ENCODE measurements around the gene ABCG1. TPM values are rescaled to one million over a fixed set of nuclear protein-coding genes. Genes with fewer than 3 reads are reported as not detected.

ABCG1 gene
- total RNA-seq, 4 donors from 2014 or later, result 16.1 to 25.9 (median 20.0) TPM

DNA sequence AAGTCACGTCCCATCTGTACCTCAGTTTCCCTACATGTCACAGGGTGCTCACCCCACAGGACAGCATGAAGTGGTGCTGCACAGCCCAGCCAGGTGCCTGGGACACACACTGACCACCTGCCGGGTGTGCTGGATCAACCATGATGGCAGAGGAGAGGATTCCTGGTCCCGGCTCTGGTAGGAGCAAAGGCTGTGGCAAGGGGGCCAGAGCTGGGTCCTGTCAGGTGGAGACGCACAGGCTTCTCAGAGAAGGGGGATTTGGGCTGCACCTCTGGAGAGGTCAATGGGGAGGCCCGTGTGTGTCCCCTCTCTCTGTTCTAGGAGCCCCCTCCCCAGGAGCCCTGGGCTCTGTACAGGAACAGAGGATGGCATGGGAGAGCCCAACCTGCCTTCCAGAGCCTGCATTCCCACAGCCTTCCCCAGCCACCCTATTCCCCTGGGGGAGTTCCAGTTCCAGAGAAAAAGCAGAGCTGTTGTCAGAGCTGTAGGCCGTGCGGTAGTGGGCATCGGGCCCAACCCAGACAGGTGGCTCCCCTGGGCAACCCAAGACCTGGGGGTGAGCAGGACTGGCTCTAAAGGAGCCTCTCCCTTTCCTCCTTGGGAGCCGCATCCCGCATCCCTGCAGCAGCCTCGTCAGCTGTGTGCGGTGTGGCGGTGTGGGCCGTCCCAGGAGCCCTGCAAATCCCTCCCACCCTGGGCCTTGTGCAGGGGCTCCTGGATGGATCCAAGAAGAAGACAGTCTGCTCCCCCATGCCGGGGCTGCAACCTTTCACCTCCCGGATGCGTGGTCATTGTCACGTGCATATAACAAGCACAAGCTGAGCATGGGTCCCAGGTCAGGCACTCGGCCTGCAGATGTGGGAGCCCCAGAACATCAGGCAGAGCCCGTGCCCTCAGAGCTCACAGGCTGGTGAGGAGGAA, 99.1 kb downstream of the ABCG1 start:
- Histone ChIP-seq H3K9me3 (no peaks in the 10 kb centered on the region), H3K4me1 (peaks cover 0 to 4% (median 2%) of the 10 kb centered on the region in 4 donors), H3K27me3 (peaks cover 0 to 38% (median 0%) of the 10 kb centered on the region in 4 donors), H3K4me3 (no peak overlapping the region), H3K36me3 (no peaks in the 10 kb centered on the region), H3K27ac (replicated peaks in 1 of 4) (no peak overlapping the region)
- 89% methylated on average over 11 of the region's 20 CpGs for WGBS
- no peak for TF ChIP-seq POLR2AphosphoS5 (IDR thresholded peaks at IDR 0.05)
- TF ChIP-seq POLR2A (IDR thresholded peaks at IDR 0.05; ENCODE audit: low read depth), result no peak
- TF ChIP-seq, protein P1, sequence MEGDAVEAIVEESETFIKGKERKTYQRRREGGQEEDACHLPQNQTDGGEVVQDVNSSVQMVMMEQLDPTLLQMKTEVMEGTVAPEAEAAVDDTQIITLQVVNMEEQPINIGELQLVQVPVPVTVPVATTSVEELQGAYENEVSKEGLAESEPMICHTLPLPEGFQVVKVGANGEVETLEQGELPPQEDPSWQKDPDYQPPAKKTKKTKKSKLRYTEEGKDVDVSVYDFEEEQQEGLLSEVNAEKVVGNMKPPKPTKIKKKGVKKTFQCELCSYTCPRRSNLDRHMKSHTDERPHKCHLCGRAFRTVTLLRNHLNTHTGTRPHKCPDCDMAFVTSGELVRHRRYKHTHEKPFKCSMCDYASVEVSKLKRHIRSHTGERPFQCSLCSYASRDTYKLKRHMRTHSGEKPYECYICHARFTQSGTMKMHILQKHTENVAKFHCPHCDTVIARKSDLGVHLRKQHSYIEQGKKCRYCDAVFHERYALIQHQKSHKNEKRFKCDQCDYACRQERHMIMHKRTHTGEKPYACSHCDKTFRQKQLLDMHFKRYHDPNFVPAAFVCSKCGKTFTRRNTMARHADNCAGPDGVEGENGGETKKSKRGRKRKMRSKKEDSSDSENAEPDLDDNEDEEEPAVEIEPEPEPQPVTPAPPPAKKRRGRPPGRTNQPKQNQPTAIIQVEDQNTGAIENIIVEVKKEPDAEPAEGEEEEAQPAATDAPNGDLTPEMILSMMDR (IDR thresholded peaks at IDR 0.05), result no peak
- TF ChIP-seq EP300 (IDR thresholded peaks at IDR 0.05), result no peak
- DNase-seq (ENCODE audit: extremely low spot score), result no peak
- intact Hi-C loops (cut with DNase I), result no loop called here

DNA sequence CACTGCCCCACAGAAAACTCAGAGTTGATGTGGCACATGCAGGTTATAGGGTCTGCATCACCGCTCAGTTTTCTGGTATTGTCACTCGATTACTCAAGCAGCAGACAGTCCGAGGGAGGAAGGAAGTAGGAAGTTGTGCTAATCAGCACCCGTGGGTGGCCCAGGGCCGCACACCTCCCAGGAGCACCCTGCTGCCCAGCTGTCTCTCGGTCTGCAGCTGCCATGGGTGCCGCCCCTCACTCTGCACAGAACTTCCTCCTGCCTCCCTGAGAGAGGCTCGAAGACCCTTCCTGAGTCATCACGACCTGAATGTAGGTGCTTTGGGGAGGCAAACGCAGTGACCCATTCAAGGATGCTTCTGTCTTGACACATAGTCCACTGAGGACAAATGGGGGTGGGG, 100.4 kb downstream of the ABCG1 start:
- intact Hi-C loops (cut with DNase I), result no loop called here
- Histone ChIP-seq H3K27me3 (peaks cover 0 to 36% (median 0%) of the 10 kb centered on the region in 4 donors), H3K36me3 (no peaks in the 10 kb centered on the region), H3K9me3 (no peaks in the 10 kb centered on the region), H3K4me1 (no peaks in the 10 kb centered on the region), H3K27ac (replicated peaks in 1 of 4) (no peak overlapping the region), H3K4me3 (no peak overlapping the region)
- WGBS, result 74% methylated on average over 10 of the region's 10 CpGs
- DNase-seq (ENCODE audit: extremely low spot score), result no peak
- TF ChIP-seq POLR2AphosphoS5 (IDR thresholded peaks at IDR 0.05) (no peak), EP300 (IDR thresholded peaks at IDR 0.05) (no peak), POLR2A (IDR thresholded peaks at IDR 0.05; ENCODE audit: low read depth) (no peak)
- TF ChIP-seq, protein P1 (IDR thresholded peaks at IDR 0.05), result no peak

DNA sequence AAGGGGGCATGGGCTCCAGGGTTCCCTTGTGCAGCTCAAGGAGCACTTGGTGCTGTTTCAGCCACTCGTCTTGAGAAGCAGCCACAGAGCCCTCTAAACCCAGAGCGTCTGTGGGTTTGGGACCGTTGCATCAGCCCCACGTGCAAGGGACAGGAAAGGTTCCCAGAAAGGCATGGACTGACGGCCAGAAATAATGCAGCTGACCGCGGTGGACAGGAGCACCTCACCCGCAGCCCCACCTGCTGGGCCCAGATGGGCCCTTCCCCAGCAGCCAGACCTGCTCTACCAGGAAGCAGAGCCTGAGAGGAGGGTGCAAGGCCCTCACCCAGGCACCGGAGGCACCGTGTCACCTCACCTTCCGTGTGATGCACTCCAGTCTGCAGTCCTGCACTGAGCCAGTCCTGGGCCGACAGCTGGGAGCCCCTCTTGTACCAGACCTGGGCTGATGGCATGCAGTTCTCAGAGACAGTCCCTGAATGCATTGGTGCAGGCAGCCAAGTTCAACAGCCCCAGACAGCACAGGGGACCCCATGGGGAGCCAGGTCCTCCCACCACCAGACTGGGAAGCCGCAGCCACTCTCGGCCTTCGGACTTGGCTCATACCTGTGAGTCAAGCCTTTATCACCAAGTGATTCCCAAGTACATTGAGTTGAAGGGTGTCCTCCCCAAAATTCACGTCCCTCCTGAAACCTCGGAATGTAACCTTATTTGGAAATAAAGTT, 101.1 kb downstream of the ABCG1 start:
- no peak for TF ChIP-seq POLR2A (IDR thresholded peaks at IDR 0.05; ENCODE audit: low read depth)
- DNase-seq (ENCODE audit: extremely low spot score), result no peak
- no peaks in the 10 kb centered on the region for H3K9me3 ChIP-seq
- intact Hi-C loops (cut with DNase I), result no loop called here
- H3K27ac ChIP-seq (replicated peaks in 1 of 4), result no peak overlapping the region
- no peaks in the 10 kb centered on the region for H3K36me3 ChIP-seq
- H3K27me3 ChIP-seq, result peaks cover 0 to 36% (median 0%) of the 10 kb centered on the region in 4 donors
- 69% methylated on average over 10 of the region's 17 CpGs for WGBS
- no peak overlapping the region for H3K4me3 ChIP-seq
- no peaks in the 10 kb centered on the region for H3K4me1 ChIP-seq

DNA sequence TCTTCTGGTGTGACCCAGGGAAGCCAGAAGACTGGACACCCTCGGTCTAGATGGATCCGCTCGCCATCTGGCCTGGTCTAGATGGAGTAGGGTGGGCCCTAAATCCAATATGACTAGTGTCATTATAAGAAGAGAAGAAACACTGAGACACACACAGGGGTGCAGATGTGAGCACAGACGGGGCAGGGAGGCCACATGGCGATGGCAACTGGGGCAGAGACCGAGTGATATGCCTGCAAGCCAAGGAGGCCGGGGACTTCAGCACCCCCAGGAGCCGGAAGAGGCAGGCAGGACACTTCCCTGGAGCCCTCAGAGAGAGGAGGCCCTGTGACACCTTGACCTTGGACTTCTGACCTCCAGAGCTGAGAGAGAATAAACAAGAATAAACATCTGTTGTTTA, 101.9 kb downstream of the ABCG1 start:
- no peak overlapping the region for H3K4me3 ChIP-seq
- 98% methylated on average over 8 of the region's 8 CpGs for WGBS
- TF ChIP-seq, protein P1 (IDR thresholded peaks at IDR 0.05), result no peak
- no peak for TF ChIP-seq POLR2AphosphoS5 (IDR thresholded peaks at IDR 0.05)
- TF ChIP-seq POLR2A (IDR thresholded peaks at IDR 0.05; ENCODE audit: low read depth), result no peak
- no peak for TF ChIP-seq EP300 (IDR thresholded peaks at IDR 0.05)
- H3K4me1 ChIP-seq, result no peaks in the 10 kb centered on the region
- DNase-seq (ENCODE audit: extremely low spot score), result no peak
- H3K27me3 ChIP-seq, result peaks cover 0 to 36% (median 0%) of the 10 kb centered on the region in 4 donors
- intact Hi-C loops (cut with DNase I), result no loop called here
- H3K9me3 ChIP-seq, result no peaks in the 10 kb centered on the region
- no peaks in the 10 kb centered on the region for H3K36me3 ChIP-seq
- no peak overlapping the region for H3K27ac ChIP-seq (replicated peaks in 1 of 4)

DNA sequence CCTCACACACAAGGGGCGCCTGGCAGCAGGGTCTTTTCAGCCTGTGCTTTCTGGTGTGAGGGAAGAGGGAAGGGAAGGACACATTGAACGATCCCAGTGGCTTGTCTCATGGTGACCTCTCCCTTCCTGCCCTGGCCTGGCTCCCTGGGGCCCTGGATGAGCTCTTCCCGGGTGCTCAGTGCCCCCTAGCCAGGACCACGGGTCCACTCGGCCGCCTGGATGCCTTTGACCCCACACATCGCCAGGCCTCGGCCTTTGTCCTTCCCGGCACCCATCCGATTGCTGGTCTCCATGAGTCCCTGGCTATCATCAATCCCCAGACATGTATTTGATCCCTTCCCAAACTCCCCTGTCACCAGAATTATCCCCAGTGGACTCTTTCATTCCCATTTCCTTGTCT, 102.3 kb downstream of the ABCG1 start:
- no peaks in the 10 kb centered on the region for H3K9me3 ChIP-seq
- DNase-seq (ENCODE audit: extremely low spot score), result no peak
- no peak for TF ChIP-seq POLR2A (IDR thresholded peaks at IDR 0.05; ENCODE audit: low read depth)
- TF ChIP-seq EP300 (IDR thresholded peaks at IDR 0.05), result no peak
- TF ChIP-seq, protein P1 (IDR thresholded peaks at IDR 0.05), result no peak
- TF ChIP-seq POLR2AphosphoS5 (IDR thresholded peaks at IDR 0.05), result no peak
- no peaks in the 10 kb centered on the region for H3K4me1 ChIP-seq
- H3K4me3 ChIP-seq, result no peak overlapping the region
- H3K27me3 ChIP-seq, result peaks cover 0 to 36% (median 0%) of the 10 kb centered on the region in 4 donors
- no peak overlapping the region for H3K27ac ChIP-seq (replicated peaks in 1 of 4)
- no peaks in the 10 kb centered on the region for H3K36me3 ChIP-seq
- intact Hi-C loops (cut with DNase I), result no loop called here
- WGBS, result 93% methylated on average over 10 of the region's 10 CpGs

Measured in esophagus muscularis mucosa (tissue), 4 donors.